Endothelial cell (in vitro differentiated cells): ENCODE data around the gene CLDN9. TPM values are rescaled to one million over a fixed set of nuclear protein-coding genes. Genes with fewer than 3 reads are reported as not detected.

Source experiments
- DNase-seq: peaks from one replicate; pipeline ENCODE4 v3.0.0; 2021; ENCODE audit warnings: low spot score
- H3K27ac Mint-ChIP-seq: one replicate; pipeline ENCODE4 v1.8.0; 2021; ENCODE audit warnings: mixed read lengths, inconsistent platforms; ENCODE audit not compliant: unreplicated experiment
- H3K27me3 Mint-ChIP-seq: one replicate; pipeline ENCODE4 v1.8.0; 2021; ENCODE audit warnings: mild to moderate bottlenecking, moderate library complexity, mixed read lengths, inconsistent platforms; ENCODE audit not compliant: unreplicated experiment
- H3K36me3 Mint-ChIP-seq: one replicate; pipeline ENCODE4 v1.8.0; 2021; ENCODE audit warnings: mild to moderate bottlenecking, low read depth, mixed read lengths, inconsistent platforms; ENCODE audit not compliant: unreplicated experiment
- H3K4me1 Mint-ChIP-seq: one replicate; pipeline ENCODE4 v1.8.0; 2021; ENCODE audit warnings: mild to moderate bottlenecking, mixed read lengths, inconsistent platforms; ENCODE audit not compliant: unreplicated experiment
- H3K4me3 Mint-ChIP-seq: one replicate; pipeline ENCODE4 v1.8.0; 2021; ENCODE audit warnings: mild to moderate bottlenecking, mixed read lengths, inconsistent platforms; ENCODE audit not compliant: unreplicated experiment
- H3K9me3 Mint-ChIP-seq: one replicate; pipeline ENCODE4 v1.8.0; 2021; ENCODE audit warnings: mixed read lengths, inconsistent platforms; ENCODE audit not compliant: unreplicated experiment
- CTCF ChIP-seq: fragments of 200-600 bp; sonication (generic); IDR thresholded peaks from one replicate; pipeline ENCODE4 v1.5.0; 2021; ENCODE audit warnings: antibody characterized with exemption; ENCODE audit not compliant: unreplicated experiment
- total RNA-seq: library from RNA; stranded (reverse); fragmentation: NEBNext Ultra II Directional; extraction: Animal tissue kit (Norgen Biotek cat#: 25700); gene quantifications from one replicate; pipeline ENCODE4 v1.2.1, GENCODE V29; 2021; ENCODE audit not compliant: unreplicated experiment

Gene CLDN9
- total RNA-seq, 1 donor from 2014 or later, result not detected

DNA sequence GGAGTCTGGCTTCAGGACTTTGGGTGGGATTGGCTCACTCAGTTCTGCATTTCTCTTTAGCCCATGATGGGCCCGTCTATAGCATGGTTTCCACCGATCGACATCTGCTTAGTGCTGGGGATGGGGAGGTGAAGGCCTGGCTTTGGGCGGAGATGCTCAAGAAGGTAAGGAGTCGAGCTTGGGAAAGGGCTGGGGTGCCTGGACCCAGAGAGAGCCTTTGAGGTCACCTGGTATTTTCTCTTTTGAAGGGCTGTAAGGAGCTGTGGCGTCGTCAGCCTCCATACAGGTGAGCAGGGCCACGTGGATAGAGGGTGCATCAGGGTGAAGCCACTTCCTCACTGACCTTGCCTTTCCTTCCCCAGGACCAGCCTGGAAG is 13.3 kb downstream of the CLDN9 start:
- peaks cover 6% of the 10 kb centered on the region for H3K36me3 Mint-ChIP-seq
- H3K27ac Mint-ChIP-seq, result no peak overlapping the region
- H3K4me1 Mint-ChIP-seq, result peaks cover 22% of the 10 kb centered on the region
- no peaks in the 10 kb centered on the region for H3K9me3 Mint-ChIP-seq
- DNase-seq, result no peak
- H3K27me3 Mint-ChIP-seq, result peaks cover 23% of the 10 kb centered on the region
- no peak for TF ChIP-seq CTCF
- no peak overlapping the region for H3K4me3 Mint-ChIP-seq

- H3K9me3 Mint-ChIP-seq, result no peaks in the 10 kb centered on the region
- DNase-seq, result no peak
- H3K27me3 Mint-ChIP-seq, result peaks cover 17% of the 10 kb centered on the region
- no peak overlapping the region for H3K27ac Mint-ChIP-seq
- TF ChIP-seq CTCF, result no peak
- H3K4me1 Mint-ChIP-seq, result peaks cover 17% of the 10 kb centered on the region
- H3K4me3 Mint-ChIP-seq, result peak overlapping the region; percentile 51
- peaks cover 6% of the 10 kb centered on the region for H3K36me3 Mint-ChIP-seq
These were observed 14.1 kb downstream of the CLDN9 start for GRCh38 chr16:3026609-3027488.

DNA sequence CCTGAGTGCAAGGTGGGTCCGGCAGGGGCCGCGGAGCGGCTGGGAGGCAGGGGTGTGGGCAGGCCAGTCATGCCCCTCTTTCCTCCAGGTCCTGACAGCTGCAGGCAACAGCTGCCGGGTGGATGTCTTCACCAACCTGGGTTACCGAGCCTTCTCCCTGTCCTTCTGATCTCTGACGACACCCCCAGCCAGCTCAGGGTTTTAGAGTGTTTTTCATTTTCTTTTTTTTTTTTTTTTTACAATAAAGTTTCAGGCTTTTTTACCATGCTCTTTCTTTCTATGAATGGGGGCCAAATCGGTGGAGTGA is 14.7 kb downstream of the CLDN9 start:
- Mint-ChIP-seq H3K27me3 (peaks cover 18% of the 10 kb centered on the region), H3K36me3 (peaks cover 6% of the 10 kb centered on the region), H3K4me1 (peaks cover 11% of the 10 kb centered on the region), H3K9me3 (no peaks in the 10 kb centered on the region), H3K4me3 (no peak overlapping the region), H3K27ac (no peak overlapping the region)
- TF ChIP-seq CTCF, result no peak
- DNase-seq, result no peak

- DNase-seq, result peak; percentile 96
- H3K4me1 Mint-ChIP-seq, result peaks cover 6% of the 10 kb centered on the region
- H3K36me3 Mint-ChIP-seq, result peaks cover 6% of the 10 kb centered on the region
- peaks cover 18% of the 10 kb centered on the region for H3K27me3 Mint-ChIP-seq
- H3K4me3 Mint-ChIP-seq, result no peak overlapping the region
- TF ChIP-seq CTCF, result peak; percentile 85
- no peaks in the 10 kb centered on the region for H3K9me3 Mint-ChIP-seq
- H3K27ac Mint-ChIP-seq, result no peak overlapping the region
These were observed 15.4 kb downstream of the CLDN9 start for GRCh38 chr16:3027983-3028715.
